Measurements from ENCODE around the gene RXFP4.
A peak's percentile ranks its signal among the peaks of the same experiment; 100 is the strongest.

Gene RXFP4

DNA sequence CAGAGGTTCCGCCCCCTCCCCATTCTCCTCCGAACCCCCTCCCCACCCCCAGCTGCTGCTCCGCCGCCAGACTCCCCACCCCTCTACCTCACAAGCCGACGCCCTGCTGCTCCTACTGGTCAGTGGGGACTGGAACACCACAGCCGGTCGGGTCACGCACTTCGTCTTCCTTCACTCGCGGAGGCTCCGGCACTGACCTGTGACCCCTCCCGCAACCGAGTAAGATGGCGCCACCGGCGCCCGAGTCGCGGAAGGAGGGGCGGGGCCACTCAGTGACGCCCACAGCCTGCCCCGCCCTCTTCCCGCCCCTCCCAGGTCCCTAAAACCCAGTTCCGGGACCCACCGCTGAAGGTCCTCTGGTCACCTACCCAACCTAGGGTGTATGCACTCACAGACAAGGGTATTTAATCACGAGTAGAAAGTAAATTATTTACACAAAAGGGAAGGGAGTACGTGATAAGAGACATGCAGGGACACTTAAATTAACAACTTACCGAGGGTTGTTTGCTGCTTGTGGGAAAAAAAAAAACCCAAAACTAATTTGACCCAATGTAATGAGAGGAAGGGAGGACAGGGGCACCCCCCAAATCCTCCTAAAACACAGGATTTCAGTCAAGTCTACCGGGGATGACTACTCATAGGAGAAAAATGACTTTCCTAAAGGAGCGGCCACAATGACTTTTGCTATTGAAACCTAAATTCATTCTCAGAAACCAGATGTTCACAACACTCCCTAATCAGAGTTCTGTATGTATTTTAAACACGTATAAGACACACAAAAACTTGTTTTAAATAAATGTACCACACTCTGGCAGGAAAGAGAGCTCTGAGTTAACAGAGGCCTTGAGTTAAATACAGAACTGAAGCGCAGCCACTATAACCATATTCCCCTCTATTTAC is 30.0 kb upstream of the RXFP4 start, which contains the start of gene RIT1:
Gene RIT1, minus strand, starts transcription at position 194 of the 900 bp plus-strand sequence. CDS start 588 bp downstream, outside the sequence.
- Histone ChIP-seq H3K4me1 (no peaks in the 10 kb centered on the region), H3K27me3 (no peaks in the 10 kb centered on the region), H3K36me3 (peaks cover 50% of the 10 kb centered on the region), H3K4me3 (ENCODE audit: low read depth, low read length) (peak within 1 kb of the TSS; percentile 70), H3K9me3 (no peaks in the 10 kb centered on the region)
- peak; percentile 87 for DNase-seq
- TF ChIP-seq, protein P1, sequence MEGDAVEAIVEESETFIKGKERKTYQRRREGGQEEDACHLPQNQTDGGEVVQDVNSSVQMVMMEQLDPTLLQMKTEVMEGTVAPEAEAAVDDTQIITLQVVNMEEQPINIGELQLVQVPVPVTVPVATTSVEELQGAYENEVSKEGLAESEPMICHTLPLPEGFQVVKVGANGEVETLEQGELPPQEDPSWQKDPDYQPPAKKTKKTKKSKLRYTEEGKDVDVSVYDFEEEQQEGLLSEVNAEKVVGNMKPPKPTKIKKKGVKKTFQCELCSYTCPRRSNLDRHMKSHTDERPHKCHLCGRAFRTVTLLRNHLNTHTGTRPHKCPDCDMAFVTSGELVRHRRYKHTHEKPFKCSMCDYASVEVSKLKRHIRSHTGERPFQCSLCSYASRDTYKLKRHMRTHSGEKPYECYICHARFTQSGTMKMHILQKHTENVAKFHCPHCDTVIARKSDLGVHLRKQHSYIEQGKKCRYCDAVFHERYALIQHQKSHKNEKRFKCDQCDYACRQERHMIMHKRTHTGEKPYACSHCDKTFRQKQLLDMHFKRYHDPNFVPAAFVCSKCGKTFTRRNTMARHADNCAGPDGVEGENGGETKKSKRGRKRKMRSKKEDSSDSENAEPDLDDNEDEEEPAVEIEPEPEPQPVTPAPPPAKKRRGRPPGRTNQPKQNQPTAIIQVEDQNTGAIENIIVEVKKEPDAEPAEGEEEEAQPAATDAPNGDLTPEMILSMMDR (IDR thresholded peaks at IDR 0.05; ENCODE audit: low read depth, low read length), result no peak

DNA sequence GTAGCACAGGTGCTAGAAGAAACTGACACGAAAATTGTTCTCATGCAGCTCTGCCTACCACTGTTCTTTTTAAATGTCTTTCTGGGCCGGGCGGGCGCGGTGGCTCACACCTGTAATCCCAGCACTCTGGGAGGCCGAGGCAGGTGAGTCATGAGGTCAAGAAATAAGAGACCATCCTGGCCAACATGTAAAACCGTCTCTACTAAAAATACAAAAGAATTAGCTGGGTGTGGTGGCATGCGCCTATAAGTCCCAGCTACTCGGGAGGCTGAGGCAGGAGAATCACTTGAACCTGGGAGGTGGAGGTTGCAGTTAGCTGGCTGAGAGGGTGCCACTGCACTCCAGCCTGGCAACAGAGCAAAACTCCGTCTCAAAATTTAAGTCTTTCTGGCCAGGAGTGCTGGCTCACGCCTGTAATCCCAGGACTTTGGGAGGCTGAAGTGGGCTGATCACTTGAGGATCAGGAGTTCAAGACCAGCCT is 29.3 kb upstream of the RXFP4 start:
- H3K27me3 ChIP-seq, result no peaks in the 10 kb centered on the region
- H3K36me3 ChIP-seq, result peaks cover 56% of the 10 kb centered on the region
- H3K9me3 ChIP-seq, result no peaks in the 10 kb centered on the region
- no peak overlapping the region for H3K4me3 ChIP-seq (ENCODE audit: low read depth, low read length)
- no peak for DNase-seq
- H3K4me1 ChIP-seq, result no peaks in the 10 kb centered on the region
- TF ChIP-seq, protein P1 (IDR thresholded peaks at IDR 0.05; ENCODE audit: low read depth, low read length), result no peak

DNA sequence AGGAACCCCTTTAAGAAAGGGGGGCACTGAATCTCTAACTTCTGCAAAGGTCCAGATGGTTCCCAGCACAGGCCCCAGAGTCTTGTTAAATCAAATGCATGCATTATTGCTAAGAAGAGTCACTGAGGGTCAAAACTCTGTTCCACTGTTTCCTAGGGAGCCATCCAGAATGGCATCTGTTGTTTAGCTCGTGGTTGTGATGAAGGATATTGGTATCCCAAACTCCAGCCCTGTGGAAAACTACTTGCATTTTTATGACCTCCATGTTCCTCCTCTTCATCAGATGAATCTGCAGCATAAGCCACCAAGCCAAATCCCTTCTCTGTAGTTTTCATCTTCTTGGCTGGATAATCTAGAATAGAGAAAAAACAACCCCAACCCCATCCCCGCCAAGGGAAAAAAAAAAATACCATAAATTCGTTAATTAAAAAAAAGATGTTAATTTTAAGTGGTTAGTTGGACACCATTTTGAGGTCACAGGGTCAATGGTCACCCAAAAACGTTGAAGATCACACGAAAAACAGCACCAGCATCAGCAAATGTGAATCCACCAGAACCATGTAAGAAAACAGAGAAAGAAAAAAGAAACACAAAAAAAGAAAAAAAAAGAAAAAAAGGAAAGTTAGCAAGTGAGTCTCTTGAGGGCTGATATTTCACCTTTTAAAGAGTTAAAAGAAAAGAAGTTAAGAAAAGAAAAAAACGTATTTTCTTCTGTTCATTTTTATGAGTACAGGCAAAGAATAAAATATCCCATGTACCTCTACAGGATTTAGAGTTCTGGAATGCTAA is 27.3 kb upstream of the RXFP4 start:
- H3K4me3 ChIP-seq (ENCODE audit: low read depth, low read length), result no peak overlapping the region
- H3K4me1 ChIP-seq, result no peaks in the 10 kb centered on the region
- DNase-seq, result no peak
- H3K9me3 ChIP-seq, result no peaks in the 10 kb centered on the region
- peaks cover 62% of the 10 kb centered on the region for H3K36me3 ChIP-seq
- no peaks in the 10 kb centered on the region for H3K27me3 ChIP-seq
- TF ChIP-seq, protein P1 (IDR thresholded peaks at IDR 0.05; ENCODE audit: low read depth, low read length), result no peak

DNA sequence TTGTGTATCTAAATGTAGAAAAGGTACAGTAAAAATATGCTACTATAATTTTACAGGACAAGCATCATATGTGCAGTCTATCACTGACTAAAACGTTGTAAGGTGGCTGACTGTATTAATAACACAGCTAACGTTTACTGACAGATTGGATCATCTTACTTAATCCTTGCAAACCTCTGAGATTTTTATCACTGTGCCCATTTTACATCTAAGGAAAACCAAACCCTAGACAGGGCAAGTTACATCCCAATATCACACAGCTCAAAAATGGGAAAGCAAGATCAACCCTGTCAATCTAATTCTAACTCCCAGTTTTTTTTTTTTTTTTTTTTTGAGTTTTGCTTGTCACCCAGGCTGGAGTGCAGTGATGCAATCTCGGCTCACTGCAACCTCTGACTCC is 22.8 kb upstream of the RXFP4 start:
- Histone ChIP-seq H3K4me1 (no peaks in the 10 kb centered on the region), H3K27me3 (no peaks in the 10 kb centered on the region), H3K4me3 (ENCODE audit: low read depth, low read length) (no peak overlapping the region), H3K36me3 (peaks cover 94% of the 10 kb centered on the region), H3K9me3 (no peaks in the 10 kb centered on the region)
- DNase-seq, result no peak
- TF ChIP-seq, protein P1 (IDR thresholded peaks at IDR 0.05; ENCODE audit: low read depth, low read length), result no peak

DNA sequence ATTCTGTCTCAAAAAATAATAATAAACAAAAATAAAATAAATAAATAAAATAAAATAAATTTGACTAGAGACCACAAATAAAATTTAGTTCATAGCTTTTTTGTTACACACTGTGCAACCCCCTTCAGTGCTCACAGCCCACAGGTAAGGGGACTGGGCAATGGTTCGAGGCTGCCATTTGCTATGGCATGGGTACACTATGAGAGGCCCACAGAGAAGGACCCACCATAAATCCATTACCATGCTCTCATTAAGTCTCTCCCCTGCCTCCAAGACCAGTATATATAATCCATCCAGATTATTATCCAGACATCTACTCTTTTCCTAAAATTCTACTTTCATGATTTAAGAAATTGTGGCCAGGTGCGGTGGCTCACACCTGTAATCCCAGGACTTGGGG is 21.6 kb upstream of the RXFP4 start:
- H3K36me3 ChIP-seq, result peaks cover 94% of the 10 kb centered on the region
- no peak for DNase-seq
- H3K4me1 ChIP-seq, result no peaks in the 10 kb centered on the region
- no peaks in the 10 kb centered on the region for H3K9me3 ChIP-seq
- H3K27me3 ChIP-seq, result no peaks in the 10 kb centered on the region
- TF ChIP-seq, protein P1 (IDR thresholded peaks at IDR 0.05; ENCODE audit: low read depth, low read length), result no peak
- H3K4me3 ChIP-seq (ENCODE audit: low read depth, low read length), result no peak overlapping the region
